Peyer's patch (tissue), 4 donors: Measurements from ENCODE around the gene MGA.
"Not testable (repeated sequence)": the region's sequence is repeated elsewhere in the genome, so short reads cannot be mapped to it uniquely, and the experiment has no call there.

ENCODE experiments used
- POLR2A ChIP-seq, 2 donors: fragments of 450-650 bp; IDR thresholded peaks; one replicate each; pipeline ENCODE4 v1.5.1; 2017; ENCODE audit warnings: antibody characterized with exemption in 2 of 2, mild to moderate bottlenecking in 2 of 2, moderate library complexity in 2 of 2
- TF ChIP-seq, protein P1 (sequence below), 6 experiments: fragments of 450-650 bp in 4 of 6; fragments of 200-600 bp in 2 of 6; sonication (generic) in 1 of 6; IDR thresholded peaks; one replicate each; pipeline ENCODE4 v1.5.1; 2017 to 2019; ENCODE audit warnings: antibody characterized with exemption in 6 of 6, mild to moderate bottlenecking in 3 of 6, moderate library complexity in 1 of 6

DNA sequence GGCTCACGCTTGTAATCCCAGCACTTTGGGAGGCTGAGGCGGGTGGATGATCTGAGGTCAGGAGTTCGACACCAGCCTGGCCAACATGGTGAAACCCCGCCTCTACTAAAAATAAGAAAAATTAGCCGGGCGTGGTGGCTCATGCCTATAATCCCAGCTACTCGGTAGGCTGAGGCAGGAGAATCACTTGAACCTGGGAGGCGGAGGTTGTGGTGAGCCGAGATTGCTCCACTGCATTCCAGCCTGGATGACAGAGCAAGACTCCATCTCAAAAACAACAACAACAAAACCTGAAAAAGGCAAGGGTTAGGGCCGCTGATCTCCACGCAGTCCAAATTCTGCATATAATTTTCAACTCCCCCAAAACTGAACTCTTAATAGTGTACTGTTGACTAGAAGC, 67.9 kb downstream of the MGA start:
- not testable (repeated sequence) for TF ChIP-seq POLR2A (IDR thresholded peaks at IDR 0.05)
- TF ChIP-seq, protein P1, sequence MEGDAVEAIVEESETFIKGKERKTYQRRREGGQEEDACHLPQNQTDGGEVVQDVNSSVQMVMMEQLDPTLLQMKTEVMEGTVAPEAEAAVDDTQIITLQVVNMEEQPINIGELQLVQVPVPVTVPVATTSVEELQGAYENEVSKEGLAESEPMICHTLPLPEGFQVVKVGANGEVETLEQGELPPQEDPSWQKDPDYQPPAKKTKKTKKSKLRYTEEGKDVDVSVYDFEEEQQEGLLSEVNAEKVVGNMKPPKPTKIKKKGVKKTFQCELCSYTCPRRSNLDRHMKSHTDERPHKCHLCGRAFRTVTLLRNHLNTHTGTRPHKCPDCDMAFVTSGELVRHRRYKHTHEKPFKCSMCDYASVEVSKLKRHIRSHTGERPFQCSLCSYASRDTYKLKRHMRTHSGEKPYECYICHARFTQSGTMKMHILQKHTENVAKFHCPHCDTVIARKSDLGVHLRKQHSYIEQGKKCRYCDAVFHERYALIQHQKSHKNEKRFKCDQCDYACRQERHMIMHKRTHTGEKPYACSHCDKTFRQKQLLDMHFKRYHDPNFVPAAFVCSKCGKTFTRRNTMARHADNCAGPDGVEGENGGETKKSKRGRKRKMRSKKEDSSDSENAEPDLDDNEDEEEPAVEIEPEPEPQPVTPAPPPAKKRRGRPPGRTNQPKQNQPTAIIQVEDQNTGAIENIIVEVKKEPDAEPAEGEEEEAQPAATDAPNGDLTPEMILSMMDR (IDR thresholded peaks at IDR 0.05): not testable (repeated sequence)
